GM21737 (cell line): ENCODE results near the gene CYP2S1.
"Not testable (repeated sequence)": the region's sequence is repeated elsewhere in the genome, so short reads cannot be mapped to it uniquely, and the experiment has no call there.

Experiments
- ATAC-seq: cut with Tn5 transposase; IDR thresholded peaks from one replicate; pipeline ENCODE4 v1.9.1; 2021; ENCODE audit warnings: mild to moderate bottlenecking, moderate library complexity; ENCODE audit not compliant: unreplicated experiment

The CYP2S1 gene

DNA sequence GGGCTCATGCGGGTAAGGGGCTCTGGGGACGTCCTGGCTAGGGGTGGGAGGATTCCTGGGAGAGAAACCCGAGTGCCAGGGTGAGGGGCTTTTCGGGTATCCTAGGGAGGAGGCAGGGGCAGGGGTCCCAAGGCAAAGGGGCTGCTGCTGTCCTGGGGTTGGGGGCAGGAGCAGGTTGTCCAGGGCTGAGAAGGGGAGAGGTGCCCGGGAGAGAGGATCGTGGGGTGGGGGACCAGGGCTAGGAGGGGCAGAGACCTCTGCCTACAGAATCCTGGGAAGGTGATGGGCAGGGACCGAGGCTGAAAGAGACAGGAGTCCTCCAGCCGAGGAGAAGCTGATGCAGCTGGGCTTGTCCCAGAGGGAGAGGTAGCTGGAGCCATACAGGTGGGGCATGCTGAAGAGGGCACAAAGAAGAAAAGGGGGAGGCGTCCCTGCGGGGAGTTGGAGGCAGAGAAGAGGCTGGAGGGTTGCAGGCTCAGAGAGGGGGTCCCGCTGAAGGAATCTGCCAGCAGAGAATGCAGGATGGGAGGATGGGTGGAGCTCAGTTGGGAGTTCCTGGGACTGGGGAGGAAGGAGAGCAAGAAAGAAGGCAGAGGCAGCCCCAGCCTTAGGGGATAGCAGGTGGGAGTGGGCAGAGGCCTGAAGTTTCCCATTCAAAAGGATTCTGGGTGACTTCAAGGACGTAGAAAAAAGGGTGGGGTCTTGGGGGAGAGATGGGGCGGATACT lies 574 bp downstream of the CYP2S1 start:
- no peak for ATAC-seq

DNA sequence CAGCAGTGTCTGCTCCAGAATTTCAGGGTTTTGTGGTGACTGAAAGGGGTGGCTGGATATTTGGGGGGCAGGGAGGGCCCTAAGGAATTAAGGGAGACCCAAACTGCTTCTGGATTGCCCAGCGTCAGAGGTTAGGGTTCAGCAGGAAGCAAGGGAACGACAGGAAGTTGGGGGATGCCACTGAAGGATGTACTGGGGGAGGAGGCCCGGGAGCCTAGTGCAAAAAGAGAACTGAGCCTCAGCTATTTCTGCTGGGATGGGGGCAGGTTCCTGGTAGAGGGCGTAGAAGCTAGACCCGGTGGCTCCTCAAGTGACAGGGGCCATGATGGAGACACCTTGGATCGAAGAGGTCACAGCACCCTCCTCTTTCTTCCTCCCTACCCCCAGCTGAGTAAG lies 1.1 kb downstream of the CYP2S1 start:
- ATAC-seq = no peak

DNA sequence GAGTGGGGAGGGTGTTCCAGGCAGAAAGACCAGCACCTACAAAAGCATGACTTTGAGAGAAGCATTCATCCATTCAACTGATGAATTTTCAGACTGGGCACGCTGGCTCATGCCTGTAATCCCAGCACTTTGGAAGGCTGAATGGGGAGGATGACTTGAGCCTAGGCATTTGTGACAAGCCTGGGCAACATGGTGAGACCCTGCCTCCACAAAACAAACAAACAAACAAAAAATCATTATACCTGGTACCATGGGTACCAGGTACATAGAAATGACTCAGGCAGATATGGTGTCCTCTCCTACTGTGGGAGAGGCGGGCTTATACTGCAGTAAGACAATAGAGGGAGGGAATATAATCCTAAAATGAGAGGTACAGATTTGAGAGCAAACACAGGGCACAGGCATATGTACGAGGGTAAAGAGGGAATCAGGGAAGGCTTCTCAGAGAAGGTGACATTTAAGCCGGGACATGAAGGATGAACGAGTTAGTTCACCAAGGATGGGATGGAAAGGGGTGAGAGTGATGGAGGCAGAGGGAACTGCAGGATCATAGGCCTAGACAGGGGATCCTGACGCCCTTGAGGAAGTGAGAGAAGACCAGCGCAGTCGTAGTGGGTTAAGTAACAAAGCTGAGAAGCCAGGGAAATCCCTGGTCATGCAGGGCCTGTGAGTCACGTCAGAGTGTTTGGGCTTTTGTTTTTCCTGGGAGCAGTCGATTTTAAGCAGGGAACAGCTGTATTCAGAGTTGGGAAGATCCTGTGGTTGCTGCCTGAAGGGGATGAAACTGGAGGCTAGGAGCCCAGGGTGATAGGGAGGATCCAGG lies 2.9 kb downstream of the CYP2S1 start:
- no peak for ATAC-seq

DNA sequence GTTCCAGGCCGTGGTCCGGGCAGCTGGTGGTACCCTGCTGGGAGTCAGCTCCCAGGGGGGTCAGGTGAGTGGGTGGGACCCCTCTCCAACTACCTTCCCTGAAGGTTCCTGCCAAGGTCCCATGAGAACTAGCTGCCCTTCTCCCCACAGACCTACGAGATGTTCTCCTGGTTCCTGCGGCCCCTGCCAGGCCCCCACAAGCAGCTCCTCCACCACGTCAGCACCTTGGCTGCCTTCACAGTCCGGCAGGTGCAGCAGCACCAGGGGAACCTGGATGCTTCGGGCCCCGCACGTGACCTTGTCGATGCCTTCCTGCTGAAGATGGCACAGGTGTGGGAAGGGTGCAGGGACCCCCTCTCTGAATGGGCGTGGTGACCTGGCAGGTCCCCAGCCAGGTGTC lies 5.5 kb downstream of the CYP2S1 start:
- ATAC-seq = no peak

DNA sequence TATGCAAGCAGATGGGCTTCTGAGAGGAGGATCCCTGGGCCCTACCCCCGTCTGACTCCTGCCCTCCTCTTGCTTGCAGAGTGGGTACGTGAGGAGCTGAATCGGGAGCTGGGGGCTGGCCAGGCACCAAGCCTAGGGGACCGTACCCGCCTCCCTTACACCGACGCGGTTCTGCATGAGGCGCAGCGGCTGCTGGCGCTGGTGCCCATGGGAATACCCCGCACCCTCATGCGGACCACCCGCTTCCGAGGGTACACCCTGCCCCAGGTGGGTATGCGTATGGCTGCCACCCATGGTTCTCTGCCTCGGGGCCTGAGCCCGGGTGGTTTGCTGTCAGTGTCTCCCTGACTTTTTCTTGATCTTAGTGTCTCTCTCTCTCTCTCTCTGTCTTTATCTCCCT lies 10.4 kb downstream of the CYP2S1 start:
- no peak for ATAC-seq

DNA sequence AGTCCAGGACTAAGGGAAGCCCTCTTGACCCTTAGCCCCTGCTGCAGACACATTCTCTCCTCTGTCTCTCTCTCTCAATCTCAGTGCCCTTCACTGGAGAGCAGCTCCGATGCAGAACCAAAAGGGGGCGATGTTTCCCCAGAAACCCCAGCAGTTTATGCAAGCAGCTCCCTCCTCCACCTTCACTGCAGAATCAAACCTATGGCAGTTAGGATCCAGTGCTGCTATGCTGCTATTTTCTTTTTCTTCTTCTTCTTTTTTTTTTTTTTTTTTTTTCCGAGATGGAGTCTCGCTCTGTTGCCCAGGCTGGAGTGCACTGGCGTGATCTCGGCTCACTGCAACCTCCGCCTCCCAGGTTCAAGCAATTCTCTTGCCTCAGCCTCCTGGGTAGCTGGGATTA lies 11.3 kb downstream of the CYP2S1 start:
- not testable (repeated sequence) for ATAC-seq

DNA sequence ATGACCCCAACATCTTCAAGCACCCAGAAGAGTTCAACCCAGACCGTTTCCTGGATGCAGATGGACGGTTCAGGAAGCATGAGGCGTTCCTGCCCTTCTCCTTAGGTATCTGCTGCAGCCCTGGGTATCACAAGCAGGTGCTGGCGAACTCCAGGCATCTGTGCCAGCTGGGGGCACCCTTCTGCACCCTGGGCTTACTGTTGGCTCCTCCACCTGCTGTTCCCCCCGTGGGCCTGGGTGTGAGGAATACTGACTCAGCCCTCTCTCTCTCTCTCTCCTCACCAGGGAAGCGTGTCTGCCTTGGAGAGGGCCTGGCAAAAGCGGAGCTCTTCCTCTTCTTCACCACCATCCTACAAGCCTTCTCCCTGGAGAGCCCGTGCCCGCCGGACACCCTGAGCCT lies 13.0 kb downstream of the CYP2S1 start:
- ATAC-seq = no peak

DNA sequence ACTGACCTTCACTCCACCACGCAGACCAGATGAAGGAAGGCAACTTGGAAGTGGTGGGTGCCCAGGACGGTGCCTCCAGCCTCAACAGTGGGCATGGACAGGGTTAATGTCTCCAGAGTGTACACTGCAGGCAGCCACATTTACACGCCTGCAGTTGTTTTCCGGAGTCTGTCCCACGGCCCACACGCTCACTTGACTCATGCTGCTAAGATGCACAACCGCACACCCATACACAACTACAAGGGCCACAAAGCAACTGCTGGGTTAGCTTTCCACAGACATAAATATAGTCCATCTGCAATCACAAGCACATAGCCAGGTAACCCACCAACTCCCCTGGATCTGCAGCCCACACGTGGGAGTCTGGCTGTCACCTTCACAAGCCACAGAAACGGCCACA lies 13.4 kb downstream of the CYP2S1 start:
- ATAC-seq = no peak

DNA sequence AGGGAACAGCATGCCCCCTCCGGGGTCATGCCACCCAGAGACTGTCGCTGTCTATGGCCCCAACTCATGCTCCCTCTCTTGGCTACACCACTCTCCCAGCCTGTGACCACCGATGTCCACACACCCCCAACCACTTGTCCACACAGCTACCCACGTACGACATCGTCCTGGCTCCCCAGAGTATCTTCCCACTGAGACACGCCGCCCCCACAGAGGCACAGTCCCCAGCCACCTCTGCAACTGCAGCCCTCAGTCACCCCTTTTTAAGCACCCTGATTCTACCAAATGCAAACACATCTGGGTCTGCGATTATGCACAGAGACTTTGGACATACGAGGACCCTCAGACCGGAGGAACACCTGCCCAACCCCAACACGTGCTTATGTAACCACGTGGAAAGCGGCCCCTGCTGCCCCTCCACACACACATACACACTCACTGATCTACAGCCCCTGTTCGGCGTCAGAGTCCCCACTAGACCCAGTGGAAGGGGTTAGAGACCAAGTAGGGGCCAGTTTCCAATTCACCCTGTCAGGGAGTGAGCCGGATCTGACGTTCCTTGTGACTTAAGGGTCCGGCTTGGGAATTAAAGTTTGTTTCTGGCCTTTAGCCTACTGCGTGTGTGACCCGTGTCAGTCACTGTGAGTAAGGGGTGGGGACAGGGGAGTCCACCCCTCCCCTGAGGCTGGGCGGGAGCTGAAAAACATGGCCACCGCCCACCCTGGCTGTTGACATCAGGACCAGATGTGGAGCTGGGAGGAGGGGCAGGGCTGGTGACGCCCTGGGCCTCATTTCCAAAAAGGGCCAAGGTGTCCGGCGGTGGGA lies 14.1 kb downstream of the CYP2S1 start:
- ATAC-seq = no peak

DNA sequence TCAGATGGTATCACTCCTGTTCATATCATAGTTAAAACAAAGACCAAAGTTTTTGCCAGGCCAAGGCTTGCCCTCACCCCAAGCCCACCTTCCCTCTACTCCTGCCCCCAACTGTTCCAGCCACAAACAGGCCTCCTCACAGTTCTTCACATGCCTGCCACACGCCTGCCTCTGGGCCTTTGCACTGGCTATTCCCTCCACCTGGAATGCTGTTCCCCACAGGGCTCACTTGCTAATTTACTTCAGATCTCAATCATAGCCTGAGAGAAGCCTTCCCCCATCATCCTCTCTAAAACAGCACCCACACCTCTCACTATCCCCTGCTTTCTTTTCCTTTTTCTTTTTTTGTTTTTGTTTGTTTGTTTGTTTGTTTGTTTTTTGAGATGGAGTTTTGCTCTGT lies 21.1 kb downstream of the CYP2S1 start:
- ATAC-seq = no peak

DNA sequence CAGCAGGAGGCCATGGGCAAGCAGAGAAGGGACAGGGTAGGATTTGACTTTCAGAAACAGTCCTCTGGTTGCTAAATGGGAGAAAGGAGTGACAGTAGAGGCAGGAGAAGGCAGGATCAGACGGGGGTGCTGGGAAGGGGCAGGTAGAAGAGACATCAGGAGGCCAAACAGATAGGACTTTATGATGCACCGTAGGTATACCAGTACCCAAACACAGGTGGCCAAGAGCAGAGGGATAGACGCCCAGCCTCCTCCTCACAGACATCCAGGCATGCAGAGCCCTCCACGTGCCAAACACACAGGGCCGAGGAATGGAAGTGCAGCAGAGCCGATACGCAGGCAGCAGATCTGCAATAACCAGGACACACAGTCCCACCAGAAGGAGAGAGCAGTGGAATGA lies 24.7 kb downstream of the CYP2S1 start:
- no peak for ATAC-seq

DNA sequence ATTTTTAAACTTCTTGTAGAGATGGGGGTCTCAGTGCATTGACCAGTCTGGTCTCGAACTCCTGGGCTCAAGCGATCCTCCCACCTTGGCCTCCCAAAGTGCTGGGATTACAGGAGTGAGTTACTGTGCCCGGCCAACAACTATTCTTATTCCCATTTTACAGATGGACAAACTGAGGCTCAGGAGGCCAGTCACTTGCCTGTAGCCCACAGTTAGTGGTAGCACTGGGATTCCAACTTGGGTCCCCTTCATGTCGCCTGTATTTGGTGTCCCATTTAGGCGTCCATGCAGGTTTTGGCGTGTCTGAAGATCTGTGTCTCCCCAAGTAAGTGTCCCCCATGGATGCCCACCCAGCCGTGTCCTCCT lies 25.2 kb downstream of the CYP2S1 start:
- ATAC-seq = no peak

DNA sequence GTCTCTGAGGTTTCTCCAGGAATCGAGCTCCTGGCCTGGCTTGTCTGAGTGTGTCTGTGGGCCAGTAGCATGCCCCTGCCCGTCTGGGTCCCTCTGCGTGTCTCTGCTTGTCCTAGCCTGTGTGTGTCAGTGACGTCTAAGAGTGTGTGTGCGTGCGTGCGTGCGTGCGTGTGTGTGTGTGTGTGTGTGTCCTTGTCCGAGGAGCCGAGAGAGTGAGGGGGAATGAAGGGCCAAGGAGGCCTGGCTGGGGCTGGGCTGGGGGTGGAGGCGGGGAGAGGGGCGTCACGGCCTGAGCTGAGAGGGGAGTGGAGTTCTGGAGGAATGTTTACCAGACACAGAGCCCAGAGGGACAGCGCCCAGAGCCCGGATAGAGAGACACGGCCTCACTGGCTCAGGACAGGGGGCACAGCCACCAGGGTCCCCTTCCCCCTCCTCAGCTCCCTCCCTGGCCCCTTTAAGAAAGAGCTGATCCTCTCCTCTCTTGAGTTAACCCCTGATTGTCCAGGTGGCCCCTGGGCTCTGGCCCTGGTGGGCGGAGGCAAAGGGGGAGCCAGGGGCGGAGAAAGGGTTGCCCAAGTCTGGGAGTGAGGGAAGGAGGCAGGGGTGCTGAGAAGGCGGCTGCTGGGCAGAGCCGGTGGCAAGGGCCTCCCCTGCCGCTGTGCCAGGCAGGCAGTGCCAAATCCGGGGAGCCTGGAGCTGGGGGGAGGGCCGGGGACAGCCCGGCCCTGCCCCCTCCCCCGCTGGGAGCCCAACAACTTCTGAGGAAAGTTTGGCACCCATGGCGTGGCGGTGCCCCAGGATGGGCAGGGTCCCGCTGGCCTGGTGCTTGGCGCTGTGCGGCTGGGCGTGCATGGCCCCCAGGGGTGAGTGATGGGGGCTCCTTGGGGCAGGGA lies 25.8 kb downstream of the CYP2S1 start, which contains the start of gene AXL:
TSS of gene AXL (plus strand) at position 609 of the 893 bp plus-strand sequence. CDS start at position 779, 170 bp downstream.
- no peak for ATAC-seq

DNA sequence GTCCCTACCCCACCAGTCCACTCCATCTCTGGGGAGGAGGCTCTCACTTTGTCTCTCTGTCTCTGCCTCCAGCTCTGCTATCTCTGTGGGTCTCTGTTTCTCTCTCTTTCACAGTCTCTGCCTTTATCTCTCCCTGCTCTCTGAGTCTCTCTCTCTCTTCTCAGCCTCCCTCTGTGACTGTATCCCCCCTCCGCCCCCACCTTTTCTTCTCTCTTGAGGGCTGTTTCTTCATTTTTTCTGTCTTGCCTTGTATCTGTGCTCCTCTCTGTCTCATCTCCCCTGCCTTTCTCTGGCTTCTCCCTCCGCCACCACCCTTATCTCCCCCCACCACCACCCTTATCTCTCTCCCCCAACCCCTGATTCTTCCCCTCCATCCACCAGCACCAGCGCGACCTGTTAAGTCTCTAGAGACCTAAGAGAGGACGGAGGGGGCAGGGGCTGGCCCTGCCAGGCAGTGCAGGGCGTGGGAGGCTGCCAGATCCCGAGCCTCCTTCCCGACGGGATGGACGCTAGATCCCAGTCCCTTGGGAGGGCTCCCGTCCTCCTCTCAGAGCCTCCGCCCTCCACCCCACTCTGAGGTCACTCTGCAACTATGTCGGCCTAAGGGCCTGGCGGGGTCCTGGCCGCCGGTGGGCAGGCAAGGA lies 27.0 kb downstream of the CYP2S1 start:
- no peak for ATAC-seq

DNA sequence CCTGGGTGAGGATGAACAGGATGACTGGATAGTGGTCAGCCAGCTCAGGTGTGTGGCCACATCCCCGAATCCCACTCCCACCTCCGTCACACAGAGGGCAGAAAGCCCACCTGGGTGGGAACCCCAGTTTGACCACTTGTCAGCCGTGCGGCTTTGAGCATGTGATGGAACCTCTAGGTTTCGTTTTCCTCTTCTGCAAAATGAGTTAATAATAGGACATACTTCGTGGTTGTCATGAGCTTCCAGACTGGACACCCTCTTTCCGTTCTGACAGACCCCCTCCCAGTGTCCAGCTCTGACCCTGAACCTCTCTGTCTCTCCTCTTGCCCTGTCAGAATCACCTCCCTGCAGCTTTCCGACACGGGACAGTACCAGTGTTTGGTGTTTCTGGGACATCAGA lies 27.8 kb downstream of the CYP2S1 start:
- no peak for ATAC-seq

DNA sequence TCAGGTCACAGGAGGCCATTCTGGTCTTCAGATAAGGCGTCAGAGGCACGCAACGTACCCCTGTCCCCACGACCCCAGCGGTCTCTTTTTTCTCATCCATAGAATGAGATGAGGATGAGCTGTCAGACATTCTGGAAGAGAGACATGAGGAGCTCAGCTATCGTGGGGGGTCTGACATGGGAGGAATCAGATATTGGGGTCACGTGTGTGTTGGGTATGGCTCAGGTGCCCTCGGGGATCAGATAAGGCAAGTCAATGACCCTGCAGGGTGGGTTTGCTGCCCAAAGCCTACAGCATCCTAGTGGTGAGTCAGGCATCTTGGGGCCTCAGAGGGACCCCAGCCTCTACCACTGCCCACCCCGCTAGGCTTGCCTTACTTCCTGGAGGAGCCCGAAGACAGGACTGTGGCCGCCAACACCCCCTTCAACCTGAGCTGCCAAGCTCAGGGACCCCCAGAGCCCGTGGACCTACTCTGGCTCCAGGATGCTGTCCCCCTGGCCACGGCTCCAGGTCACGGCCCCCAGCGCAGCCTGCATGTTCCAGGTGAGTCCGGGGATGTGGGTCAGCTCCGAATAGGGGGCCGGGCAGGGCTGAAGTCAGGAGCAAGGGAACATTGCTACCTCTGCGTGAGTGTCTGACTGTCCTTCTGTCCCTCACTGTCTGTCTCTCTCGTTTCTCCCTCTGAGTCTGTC lies 28.6 kb downstream of the CYP2S1 start:
- ATAC-seq = no peak

DNA sequence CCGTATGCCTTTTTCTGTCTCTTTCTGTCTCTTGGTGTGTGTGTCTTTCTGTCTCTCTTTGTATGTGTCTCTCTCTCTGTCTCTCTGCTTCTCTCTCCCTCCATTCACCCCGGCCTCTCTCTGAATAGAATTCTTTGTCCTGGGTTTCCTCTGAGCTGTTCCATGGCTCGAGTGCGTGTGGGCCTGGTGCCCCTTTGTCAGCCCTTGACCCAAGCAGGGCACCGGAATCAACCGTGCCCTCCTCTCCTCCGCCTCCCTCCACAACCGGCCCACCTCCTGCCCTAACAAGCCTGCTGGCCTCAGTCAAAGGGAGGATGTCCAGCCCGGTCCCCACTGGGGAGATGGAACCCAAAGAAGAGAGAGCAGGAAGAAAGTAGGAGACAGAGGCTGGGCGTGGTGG lies 29.2 kb downstream of the CYP2S1 start:
- ATAC-seq = no peak

DNA sequence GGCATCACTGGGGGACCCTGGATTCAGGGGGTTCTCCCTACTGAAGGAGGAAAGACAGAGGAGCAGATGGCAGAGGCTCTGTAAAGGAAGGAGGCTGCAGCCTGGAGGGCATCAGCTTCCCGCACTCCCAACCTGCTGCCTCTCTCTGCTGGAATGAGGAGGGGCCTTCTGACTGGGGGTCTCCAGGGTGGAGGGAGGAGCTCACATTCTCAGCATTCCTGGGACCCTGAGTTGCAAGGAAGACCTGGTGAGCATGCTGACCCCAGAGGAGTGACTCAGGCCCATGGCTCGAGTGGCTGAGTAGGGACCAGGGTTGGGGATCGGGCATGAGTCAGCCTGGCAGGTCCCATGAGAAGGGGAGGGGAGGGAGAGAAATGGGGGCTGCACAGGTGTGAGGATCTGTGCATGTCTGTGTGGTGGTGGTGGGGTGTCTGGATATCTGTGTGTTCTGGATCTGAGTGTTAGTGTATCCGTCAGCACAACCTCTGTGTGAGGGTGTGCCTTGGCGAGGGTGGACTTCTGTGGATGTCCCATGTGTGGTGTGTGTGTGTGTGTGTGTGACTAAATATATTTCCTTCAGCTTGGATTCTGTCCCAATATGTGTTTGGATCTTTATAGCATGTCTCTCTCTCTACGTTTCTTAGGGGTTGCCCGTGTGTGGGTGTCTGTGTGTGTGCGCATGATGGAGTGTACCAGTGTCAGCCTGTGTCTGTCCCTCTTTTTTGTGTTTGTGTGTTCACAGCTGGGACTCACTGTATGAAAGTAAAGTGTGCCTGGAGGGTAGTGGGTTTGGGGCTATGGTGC lies 30.6 kb downstream of the CYP2S1 start:
- no peak for ATAC-seq

DNA sequence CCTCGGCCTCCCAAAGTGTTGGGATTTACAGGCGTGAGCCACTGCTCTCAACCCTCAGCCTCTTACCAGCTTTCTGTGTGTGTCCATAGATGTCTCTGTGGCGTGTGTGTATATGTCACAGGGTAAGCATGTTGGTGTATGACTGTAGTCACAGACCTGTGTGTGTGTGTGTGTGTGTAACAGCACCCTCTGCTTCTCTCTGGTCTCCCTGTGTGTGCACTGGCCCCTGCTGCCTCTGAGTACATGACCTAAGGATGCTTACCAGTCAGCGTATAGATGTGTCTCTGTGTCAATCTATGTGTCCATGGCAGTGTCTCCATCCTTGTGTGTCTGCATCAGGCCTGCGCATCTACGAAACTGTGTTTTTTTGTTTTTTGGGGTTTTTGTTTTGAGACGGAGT lies 31.6 kb downstream of the CYP2S1 start:
- no peak for ATAC-seq
